Stomach (tissue), 4 donors: ENCODE results near the gene TK2.

Source experiments
- CTCF ChIP-seq, 7 experiments: fragments of 450-650 bp in 4 of 7; fragments of 200-600 bp in 3 of 7; sonication (generic) in 3 of 7; IDR thresholded peaks; one replicate each; pipeline ENCODE4 v1.5.1; 2016 to 2019; ENCODE audit warnings: antibody characterized with exemption in 7 of 7, control low read depth in 2 of 7, mild to moderate bottlenecking in 1 of 7
- POLR2A ChIP-seq, 4 donors: fragments of 450-650 bp; IDR thresholded peaks; one replicate each; pipeline ENCODE4 v1.6.1; 2016; ENCODE audit warnings: antibody characterized with exemption in 4 of 4, control low read depth in 2 of 4, mild to moderate bottlenecking in 1 of 4, moderate library complexity in 1 of 4

GRCh38 chr16:66543541-66543940 lies 6.4 kb downstream of the TK2 start:
- TF ChIP-seq CTCF (IDR thresholded peaks at IDR 0.05) (no peak), POLR2A (IDR thresholded peaks at IDR 0.05) (no peak)
